CD4-positive, alpha-beta T cell treated with Interleukin-1 beta for 1 hour (primary cell): ENCODE results near the gene AQP12B.
"Not testable (repeated sequence)": the region's sequence is repeated elsewhere in the genome, so short reads cannot be mapped to it uniquely, and the experiment has no call there.

ENCODE experiments used
- DNase-seq, 2 donors: peaks; one replicate each; pipeline ENCODE4 v3.0.0-alpha.2; 2020 to 2022

AQP12B gene

GRCh38 chr2:240682431-240683224 is at the start of gene AQP12B:
Gene AQP12B, minus strand, starts transcription at chr2:240682885. Its CDS starts 48 bp downstream, at chr2:240682837.
- not testable (repeated sequence) for DNase-seq

GRCh38 chr2:240732184-240732583 is 49.5 kb upstream of the AQP12B start:
- no peak for DNase-seq

- DNase-seq, result no peak
These were observed 48.5 kb upstream of the AQP12B start for GRCh38 chr2:240731178-240731545.

- no peak for DNase-seq
These were observed 48.0 kb upstream of the AQP12B start for GRCh38 chr2:240730501-240731177.

GRCh38 chr2:240728827-240729226 is 46.1 kb upstream of the AQP12B start:
- DNase-seq, result no peak

- no peak for DNase-seq
These were observed 45.7 kb upstream of the AQP12B start for GRCh38 chr2:240728361-240728760.

- DNase-seq, result no peak
These were observed 45.2 kb upstream of the AQP12B start for GRCh38 chr2:240727913-240728312.

GRCh38 chr2:240727439-240727838 is 44.8 kb upstream of the AQP12B start:
- no peak for DNase-seq

GRCh38 chr2:240726876-240727275 is 44.2 kb upstream of the AQP12B start:
- no peak for DNase-seq

GRCh38 chr2:240725671-240726070 is 43.0 kb upstream of the AQP12B start:
- no peak for DNase-seq

GRCh38 chr2:240725266-240725665 is 42.6 kb upstream of the AQP12B start:
- no peak for DNase-seq

GRCh38 chr2:240724431-240724830 is 41.7 kb upstream of the AQP12B start:
- no peak for DNase-seq

GRCh38 chr2:240723851-240724250 is 41.2 kb upstream of the AQP12B start:
- no peak for DNase-seq

- no peak for DNase-seq
These were observed 40.4 kb upstream of the AQP12B start for GRCh38 chr2:240722796-240723735.

GRCh38 chr2:240722376-240722775 is 39.7 kb upstream of the AQP12B start:
- DNase-seq, result no peak

- no peak for DNase-seq
These were observed 39.0 kb upstream of the AQP12B start for GRCh38 chr2:240721596-240722180.

GRCh38 chr2:240720686-240721595 is 38.3 kb upstream of the AQP12B start:
- no peak for DNase-seq

GRCh38 chr2:240719676-240720545 is 37.2 kb upstream of the AQP12B start:
- DNase-seq, result no peak

- DNase-seq, result no peak
These were observed 36.3 kb upstream of the AQP12B start for GRCh38 chr2:240718896-240719490.
